Ammon's horn (tissue), 1 donor: ENCODE results near the gene NHSL2.
A peak's percentile ranks its signal among the peaks of the same experiment; 100 is the strongest.
"Not testable (repeated sequence)": the region's sequence is repeated elsewhere in the genome, so short reads cannot be mapped to it uniquely, and the experiment has no call there.

Source experiments
- DNase-seq: peaks from one replicate; pipeline ENCODE4 v3.0.0-alpha.2; 2016; ENCODE audit warnings: low spot score

Gene NHSL2

DNA sequence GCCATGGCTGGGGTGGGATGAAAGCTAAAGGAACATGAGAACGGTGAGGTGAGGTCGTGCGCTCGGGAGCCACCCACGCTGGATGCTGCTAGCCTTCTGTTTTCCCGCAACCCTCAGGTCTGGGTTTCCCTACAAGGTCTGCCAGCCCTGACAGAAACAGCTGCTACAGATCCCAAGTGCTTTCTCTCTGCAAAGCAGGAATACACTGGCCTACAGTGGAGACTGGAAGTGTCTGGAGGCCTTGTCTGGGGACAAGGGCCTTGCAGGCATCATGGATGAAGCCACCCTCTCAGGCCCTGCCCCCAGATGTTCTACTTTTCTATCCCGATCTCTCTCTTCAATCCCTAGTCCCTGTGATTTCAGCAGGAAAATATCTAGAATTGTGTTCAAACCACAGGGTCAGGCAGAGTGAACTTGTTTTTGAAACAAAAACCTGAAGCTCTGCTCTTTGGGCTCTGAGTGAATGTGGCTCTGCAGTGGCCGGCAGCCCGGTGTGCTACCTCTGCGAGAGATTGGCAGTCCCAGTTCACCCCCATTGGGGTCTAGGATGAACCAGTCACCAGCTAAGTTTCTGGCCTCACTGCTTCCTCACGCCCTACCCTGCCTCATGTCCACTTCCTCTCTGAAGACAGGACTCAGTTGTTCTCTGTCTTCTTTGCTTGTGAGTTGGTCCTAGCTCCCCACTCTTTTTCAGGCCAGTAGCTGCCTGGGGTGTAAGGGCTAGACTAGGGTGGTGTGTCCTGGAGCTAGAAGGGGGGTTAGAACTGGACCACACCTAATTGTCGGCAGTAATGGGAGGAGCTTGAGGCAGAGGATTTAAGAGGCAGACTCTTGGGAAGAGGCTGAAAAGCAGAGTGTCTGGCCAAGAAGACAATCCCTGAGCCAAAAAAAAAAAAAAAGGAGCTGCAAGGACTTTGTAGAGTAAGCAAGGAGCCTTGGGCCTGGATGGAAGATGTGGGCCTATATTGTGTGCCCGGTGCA, 131.5 kb downstream of the NHSL2 start:
- no peak for DNase-seq

DNA sequence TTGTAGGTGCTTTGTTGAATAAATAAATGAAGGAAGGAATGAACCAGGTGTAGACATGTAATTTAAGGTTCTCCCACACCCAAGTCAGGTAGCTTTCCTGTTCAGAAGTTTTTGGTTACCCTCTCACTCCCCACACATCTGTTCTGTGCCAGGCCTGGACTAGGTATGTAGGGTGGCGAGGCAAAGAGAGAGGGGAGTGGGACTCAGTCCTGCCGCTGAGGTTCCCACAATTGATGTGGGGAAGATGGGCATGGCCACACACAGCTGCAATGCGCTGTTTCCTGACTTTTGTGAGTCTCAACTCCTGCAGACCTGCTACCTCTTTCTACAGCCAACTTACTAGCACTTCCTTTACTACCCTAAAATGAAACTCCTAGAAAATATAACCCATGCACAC, 132.2 kb downstream of the NHSL2 start:
- no peak for DNase-seq

DNA sequence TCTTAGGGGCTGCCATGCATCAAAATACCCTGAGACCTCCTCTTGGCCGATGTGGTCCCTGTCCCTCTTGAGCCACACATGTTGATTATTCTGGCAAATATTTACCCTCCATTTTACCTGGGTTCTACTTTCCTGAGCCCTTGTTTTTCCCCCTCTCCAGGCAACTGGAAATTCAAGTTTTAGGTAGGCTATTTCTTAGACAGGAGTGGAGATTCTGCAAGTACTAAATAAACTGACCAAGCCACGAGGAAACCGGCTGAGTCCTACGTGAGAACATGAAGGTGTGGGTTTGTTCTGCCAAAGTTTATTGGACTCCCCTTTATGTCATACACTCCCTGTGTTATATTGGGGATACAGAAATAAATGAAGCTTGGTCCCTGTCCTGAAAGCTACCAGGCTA, 133.0 kb downstream of the NHSL2 start:
- DNase-seq: no peak

GRCh38 chrX:72045141-72045540, 134.5 kb downstream of the NHSL2 start:
- no peak for DNase-seq

GRCh38 chrX:72045552-72046277, 135.1 kb downstream of the NHSL2 start:
- DNase-seq: no peak

GRCh38 chrX:72046447-72046846, 135.8 kb downstream of the NHSL2 start:
- DNase-seq: no peak

- no peak for DNase-seq
Observed at GRCh38 chrX:72048510-72049455, 138.1 kb downstream of the NHSL2 start.

DNA sequence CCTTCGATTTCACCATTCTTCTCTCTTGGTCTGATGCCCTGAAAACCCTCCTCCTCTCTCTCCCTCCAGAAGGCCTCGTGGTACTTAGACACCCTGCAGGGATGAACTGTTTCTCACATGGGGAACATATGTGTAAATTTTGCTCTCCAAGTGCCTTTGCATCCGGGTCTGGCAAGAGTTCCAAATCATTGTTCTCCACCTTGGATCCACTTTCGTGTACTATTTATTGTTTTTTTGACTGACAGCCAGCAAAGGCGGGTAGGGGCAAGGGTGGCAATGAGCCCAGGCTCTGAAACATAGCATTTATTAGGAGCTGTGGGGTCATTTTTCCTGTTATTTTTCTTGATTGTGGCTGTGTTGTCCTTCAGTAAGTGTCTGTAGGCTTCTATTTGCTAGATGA, 139.4 kb downstream of the NHSL2 start:
- no peak for DNase-seq

GRCh38 chrX:72051589-72051988, 140.9 kb downstream of the NHSL2 start:
- DNase-seq: no peak

- no peak for DNase-seq
Observed at GRCh38 chrX:72052415-72053090, 141.9 kb downstream of the NHSL2 start.

DNA sequence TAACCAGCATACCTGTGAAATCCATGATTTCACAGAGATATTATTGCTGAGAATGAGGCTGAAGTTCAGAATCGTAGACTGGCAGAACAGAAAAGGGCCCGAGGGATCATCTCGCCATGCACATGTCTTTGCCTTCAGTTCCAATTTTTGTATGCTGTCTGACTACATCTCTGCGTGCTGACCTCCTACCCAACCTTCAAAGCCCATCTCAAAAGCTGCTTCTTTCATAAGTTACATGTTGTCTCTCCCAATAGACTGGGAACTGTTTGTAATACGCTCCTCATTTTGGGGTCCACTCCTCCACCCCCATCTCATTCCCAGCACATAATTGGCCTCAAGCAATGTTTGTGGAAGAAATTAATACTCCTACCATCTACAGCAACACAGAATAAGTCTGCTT, 142.9 kb downstream of the NHSL2 start:
- no peak for DNase-seq

- DNase-seq: peak; percentile 59
Observed at GRCh38 chrX:72054779-72055489, 144.3 kb downstream of the NHSL2 start.

GRCh38 chrX:72057331-72057730, 146.7 kb downstream of the NHSL2 start:
- DNase-seq: no peak

DNA sequence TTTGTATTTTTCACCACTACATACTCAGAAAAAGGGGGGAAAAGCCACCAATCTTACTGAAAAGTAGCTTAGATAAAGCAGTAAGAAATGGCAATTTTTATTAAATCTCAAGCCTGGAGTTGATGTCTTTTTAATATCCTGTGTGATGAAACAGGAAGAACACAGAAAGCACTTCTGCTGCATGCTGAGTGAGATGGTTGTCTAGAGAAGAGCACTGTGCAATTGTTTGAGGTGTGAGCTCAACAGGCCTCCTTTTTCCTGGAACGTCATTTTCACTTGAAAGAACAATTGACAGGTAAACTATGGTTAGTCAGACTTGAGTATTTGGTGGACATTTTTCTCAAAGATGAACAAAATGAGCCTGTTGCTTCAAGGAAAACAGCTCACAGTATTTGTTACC, 147.2 kb downstream of the NHSL2 start:
- no peak for DNase-seq

- DNase-seq: not testable (repeated sequence)
Observed at GRCh38 chrX:72058346-72058745, 147.7 kb downstream of the NHSL2 start.

GRCh38 chrX:72060196-72060920, 149.7 kb downstream of the NHSL2 start:
- peak; percentile 80 for DNase-seq

GRCh38 chrX:72060921-72061490, 150.4 kb downstream of the NHSL2 start:
- no peak for DNase-seq

GRCh38 chrX:72062916-72063315, 152.3 kb downstream of the NHSL2 start:
- DNase-seq: no peak

GRCh38 chrX:72069350-72070160, 158.9 kb downstream of the NHSL2 start:
- no peak for DNase-seq
